Motor neuron (in vitro differentiated cells): Measurements from ENCODE around the gene MICAL3. TPM values are rescaled to one million over a fixed set of nuclear protein-coding genes. Genes with fewer than 3 reads are reported as not detected.

ENCODE experiments used
- ATAC-seq, 8 experiments: fragments of 200-7000 bp; cut with Tn5 transposase; replicated peaks in 6 of 8; 2 replicates each; pipeline ENCODE4 v1.8.0; 2021; ENCODE audit warnings: mild to moderate bottlenecking in 8 of 8, moderate library complexity in 8 of 8
- H3K27ac ChIP-seq, 2 donors: fragments of 250-450 bp; sonication (Bioruptor Pico); 2 replicates each; pipeline ENCODE4 v1.9.0; 2021; ENCODE audit warnings: antibody characterized with exemption in 2 of 2, mild to moderate bottlenecking in 2 of 2, moderate library complexity in 1 of 2
- H3K4me1 ChIP-seq, 2 donors: fragments of 250-450 bp; sonication (Bioruptor Pico); replicated peaks in 1 of 2; 2 replicates each; pipeline ENCODE4 v1.6.1; 2021; ENCODE audit warnings: antibody characterized with exemption in 2 of 2, mild to moderate bottlenecking in 2 of 2, moderate library complexity in 1 of 2
- H3K4me3 ChIP-seq, 5 donors: fragments of 250-450 bp; sonication (Bioruptor Pico); 2 replicates each; pipeline ENCODE4 v1.9.0; 2021; ENCODE audit warnings: antibody characterized with exemption in 5 of 5, mild to moderate bottlenecking in 5 of 5, moderate library complexity in 4 of 5
- WGBS, 10 experiments: fragments of 450-650 bp; shearing (Covaris generic); methylation state at CpG; one replicate each; pipeline ENCODE4 v1.0.0; 2022; 5-methylcytosine and 5-hydroxymethylcytosine counted together
- in situ Hi-C, 9 experiments: fragments of 400-800 bp; cut with MboI; loops; one replicate each; pipeline ENCODE4 v1.15.0; 2021; ENCODE audit warnings: low sequenced_read_pairs in 9 of 9, low pct_unique_long_range_greater_than_20kb in 2 of 9; ENCODE audit not compliant: unreplicated experiment in 9 of 9
- total RNA-seq, 8 experiments: library from RNA; unstranded; fragments of 300-600 nt; gene quantifications; 2 replicates each; pipeline versions ENCODE4 v1.2.3 to v1.2.4, GENCODE V29; 2022

MICAL3 gene
- total RNA-seq, 8 experiments from 2014 or later, result 15.2 to 46.0 (median 20.4) TPM

- peaks cover 13 to 20% of the 10 kb centered on the region in 2 donors for H3K4me1 ChIP-seq
- in situ Hi-C loops, result loop anchor here in 4 of 9 experiments (25.0 kb wide), 2 partner anchors 89 to 139 kb away; partner anchors contain the start of gene MICAL3 (in 1 of the 4)
- ATAC-seq, result peak in 2 of 8 experiments; percentile 22 to 44
- H3K27ac ChIP-seq, result no peak overlapping the region
- H3K4me3 ChIP-seq, result no peak overlapping the region
- whole genome bisulfite sequencing, 10 experiments, result 90 to 100% methylated on average over 1 to 2 of the region's 2 CpGs; no CpG with 5 or more reads in 8 of the 10 experiments
Observed at GRCh38 chr22:17922925-17923903, 101.1 kb downstream of the MICAL3 start.

DNA sequence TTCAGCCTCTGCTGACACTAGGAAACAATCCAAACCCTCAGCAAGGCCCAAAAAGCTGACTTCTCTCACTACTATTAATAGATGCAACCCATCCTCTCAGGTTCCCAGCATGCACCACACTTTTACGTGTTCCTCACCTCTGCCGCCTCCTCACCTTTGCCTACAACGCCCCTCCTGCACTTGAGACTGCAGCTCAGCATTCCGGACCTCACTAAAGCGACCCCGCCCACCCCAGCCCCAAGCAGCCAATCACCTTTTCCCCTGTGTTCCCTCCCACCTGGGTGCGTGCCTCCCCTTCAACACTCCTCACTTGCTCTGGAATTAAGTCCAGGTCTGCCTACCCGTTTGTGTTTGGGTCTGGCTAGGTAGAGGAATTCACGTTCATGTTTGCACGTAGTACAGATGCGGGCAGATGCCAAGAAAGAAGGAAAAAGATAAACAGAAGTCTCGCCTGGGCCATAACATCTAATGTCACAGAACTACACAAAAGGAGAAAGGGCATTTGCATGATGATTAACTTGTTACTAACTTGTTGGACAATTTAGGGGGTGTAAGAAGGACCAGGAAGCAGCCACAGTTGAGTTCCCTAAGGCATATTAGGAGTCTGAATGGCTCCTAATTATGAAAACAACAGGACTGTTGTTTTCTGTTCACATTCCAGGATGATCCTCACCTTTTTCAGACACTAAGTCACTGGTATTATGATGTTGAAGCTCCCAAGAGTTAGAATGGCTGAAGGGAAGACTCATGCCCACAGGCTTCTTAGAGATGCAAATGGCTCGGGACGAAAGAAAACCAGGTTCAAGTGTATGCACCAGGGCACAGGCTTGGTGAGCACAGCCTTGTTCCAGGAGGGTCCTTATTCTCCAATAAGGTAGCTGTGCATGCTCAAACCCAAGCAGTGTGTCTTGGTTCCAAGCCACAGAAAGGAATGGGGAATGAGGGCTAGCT lies 102.2 kb downstream of the MICAL3 start:
- WGBS, 10 experiments, result 33 to 100% (median 80%) methylated on average over 1 to 7 of the region's 14 CpGs; no CpG with 5 or more reads in 1 of the 10 experiments
- in situ Hi-C loops, result loop anchor here in 4 of 9 experiments (25.0 kb wide), 2 partner anchors 90 to 140 kb away; partner anchors contain the start of gene MICAL3 (in 1 of the 4)
- Histone ChIP-seq H3K27ac (no peak overlapping the region), H3K4me1 (peaks cover 13 to 20% of the 10 kb centered on the region in 2 donors), H3K4me3 (no peak overlapping the region)
- no peak for ATAC-seq

DNA sequence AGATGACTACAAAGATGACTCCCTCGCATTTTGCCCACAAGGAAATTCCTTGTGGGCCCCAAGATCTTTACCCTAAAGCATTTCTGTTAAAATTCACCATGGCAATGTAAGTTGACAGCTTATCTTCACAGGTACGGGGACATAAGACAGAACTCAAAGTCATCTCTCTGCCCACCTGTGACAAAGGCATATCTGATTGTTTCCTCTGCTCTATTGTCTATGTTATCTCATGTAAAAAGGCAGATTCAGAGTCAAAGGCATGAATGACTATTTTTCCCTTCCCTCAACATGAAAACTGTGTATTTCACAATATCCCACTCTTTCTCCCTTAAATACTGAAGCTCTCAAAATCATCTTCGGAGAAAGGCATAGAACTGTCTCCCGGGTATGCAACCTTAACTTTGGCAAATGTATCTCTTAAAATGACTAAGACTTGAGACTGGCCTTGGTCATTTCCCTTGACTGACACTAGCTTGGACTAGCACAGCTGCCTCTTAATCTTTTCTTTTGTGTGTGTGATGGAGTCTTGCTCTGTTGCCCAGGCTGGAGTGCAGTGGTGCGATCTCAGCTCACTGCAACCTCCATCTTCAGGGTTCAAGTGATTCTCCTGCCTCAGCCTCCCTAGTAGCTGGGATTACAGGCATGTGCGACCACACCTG lies 103.2 kb downstream of the MICAL3 start:
- Histone ChIP-seq H3K4me1 (peaks cover 13 to 20% of the 10 kb centered on the region in 2 donors), H3K27ac (no peak overlapping the region), H3K4me3 (no peak overlapping the region)
- 80 to 100% (median 96%) methylated on average over 1 to 5 of the region's 6 CpGs for WGBS, 10 experiments
- in situ Hi-C loops, result loop anchor here in 4 of 9 experiments (25.0 kb wide), 2 partner anchors 91 to 141 kb away; partner anchors contain the start of gene MICAL3 (in 1 of the 4)
- no peak for ATAC-seq

DNA sequence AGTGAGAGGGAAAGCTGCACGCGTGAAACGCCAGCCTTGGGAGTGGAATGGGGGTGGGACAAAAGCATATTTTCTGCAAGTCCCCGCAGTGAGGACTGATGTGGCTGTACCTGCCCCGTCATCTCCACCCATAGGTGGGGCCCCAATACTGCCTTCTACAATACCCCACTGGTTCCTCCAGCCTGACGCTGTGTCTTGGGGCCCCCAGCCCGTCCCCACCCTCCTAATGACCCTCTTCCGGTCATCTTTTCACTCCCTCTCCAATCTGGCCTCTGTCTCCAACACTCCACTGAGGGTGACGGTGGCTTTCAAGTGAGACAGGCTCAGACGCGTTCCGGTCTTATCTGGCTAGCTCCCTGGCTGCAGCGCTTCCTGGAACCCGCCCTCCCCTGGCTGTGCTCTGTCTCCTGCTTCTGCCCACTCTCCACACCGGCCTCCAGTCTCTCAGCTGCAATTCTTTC lies 104.2 kb downstream of the MICAL3 start:
- ATAC-seq, result peak in 6 of 8 experiments; percentile 80 to 100 (median 100)
- in situ Hi-C loops, result loop anchor here in 4 of 9 experiments (25.0 kb wide), 2 partner anchors 92 to 142 kb away; partner anchors contain the start of gene MICAL3 (in 1 of the 4)
- Histone ChIP-seq H3K4me3 (no peak overlapping the region), H3K27ac (peak overlapping the region; percentile 5 to 67), H3K4me1 (peaks cover 13 to 20% of the 10 kb centered on the region in 2 donors)
- 20 to 87% (median 53%) methylated on average over 1 to 8 of the region's 15 CpGs; no CpG with 5 or more reads in 5 of the 10 experiments for WGBS, 10 experiments

DNA sequence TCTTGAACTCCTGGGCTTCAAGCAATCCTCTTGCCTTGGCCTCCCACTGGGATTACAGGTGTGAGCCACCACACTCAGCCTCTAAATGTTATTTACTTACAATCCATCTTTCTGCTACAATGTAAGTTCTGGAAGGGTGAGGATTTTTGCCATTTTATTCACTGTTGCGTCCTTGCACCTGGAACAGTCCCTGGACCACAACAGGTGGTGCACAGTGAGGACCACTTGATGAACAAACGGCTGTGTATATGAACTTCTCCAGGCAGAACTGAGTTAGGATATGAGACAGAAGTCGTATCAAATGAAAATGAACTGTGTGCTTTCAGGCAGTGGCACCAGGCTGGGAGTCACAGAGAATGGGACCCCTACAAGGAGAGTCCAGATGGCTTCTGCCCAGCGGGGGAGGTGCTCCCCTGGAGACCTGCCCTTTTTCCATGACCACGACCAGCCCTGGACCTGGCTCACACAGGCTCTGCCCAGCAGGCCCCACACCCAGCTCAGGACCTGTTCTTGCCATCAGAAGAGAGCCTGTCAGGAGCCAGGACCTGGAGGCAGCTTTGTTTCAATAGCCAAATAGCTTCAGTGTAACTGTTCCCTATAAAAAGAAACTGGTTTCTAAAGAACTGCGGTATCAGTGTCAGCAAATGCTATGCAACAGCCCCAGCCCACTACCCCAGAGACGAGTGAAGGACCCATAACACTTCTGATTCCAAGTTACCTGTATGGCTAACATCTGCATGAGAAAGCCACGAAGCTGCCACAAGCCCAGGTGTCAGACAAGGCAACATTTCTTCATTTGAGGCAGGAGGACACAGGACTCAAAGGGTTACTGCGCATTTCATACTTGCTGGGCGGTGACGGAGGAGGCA lies 104.9 kb downstream of the MICAL3 start:
- Histone ChIP-seq H3K4me3 (no peak overlapping the region), H3K4me1 (peaks cover 16 to 25% of the 10 kb centered on the region in 2 donors)

DNA sequence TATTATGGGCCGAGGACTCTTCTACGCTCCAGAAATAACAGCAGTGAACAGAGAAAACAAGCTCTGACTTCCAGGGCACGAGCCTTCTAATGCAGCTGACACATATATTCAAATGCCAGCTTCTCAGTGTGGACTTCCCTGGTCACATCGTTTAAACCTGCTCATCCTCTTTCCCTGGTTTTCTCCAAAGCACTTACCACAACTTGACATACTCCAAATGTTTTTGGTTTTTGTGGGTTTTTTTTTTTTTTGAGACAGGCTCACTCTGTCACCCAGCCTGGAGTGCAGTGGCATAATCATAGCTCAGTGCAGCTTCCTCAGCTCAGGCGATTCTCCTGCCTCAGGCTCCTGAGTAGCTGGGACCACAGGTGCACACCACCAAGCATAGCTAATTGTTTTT lies 105.5 kb downstream of the MICAL3 start:
- Histone ChIP-seq H3K27ac (no peak overlapping the region), H3K4me3 (no peak overlapping the region), H3K4me1 (peaks cover 20 to 30% of the 10 kb centered on the region in 2 donors)
- ATAC-seq, result no peak
- 54 to 100% (median 93%) methylated on average over 1 to 4 of the region's 5 CpGs; no CpG with 5 or more reads in 4 of the 10 experiments for WGBS, 10 experiments
- in situ Hi-C loops, result loop anchor here in 4 of 9 experiments (25.0 kb wide), 2 partner anchors 93 to 143 kb away; partner anchors contain the start of gene MICAL3 (in 1 of the 4)

More for the DNA sequence above, 104.9 kb downstream of the MICAL3 start:
- ATAC-seq, result peak in 3 of 8 experiments; percentile 2 to 10 (median 2)
- in situ Hi-C loops, result loop anchor here in 4 of 9 experiments (25.0 kb wide), 2 partner anchors 93 to 143 kb away; partner anchors contain the start of gene MICAL3 (in 1 of the 4)
- 30 to 100% (median 81%) methylated on average over 1 to 8 of the region's 11 CpGs; no CpG with 5 or more reads in 2 of the 10 experiments for WGBS, 10 experiments
- H3K27ac ChIP-seq, result peak overlapping the region; percentile 5 to 67

DNA sequence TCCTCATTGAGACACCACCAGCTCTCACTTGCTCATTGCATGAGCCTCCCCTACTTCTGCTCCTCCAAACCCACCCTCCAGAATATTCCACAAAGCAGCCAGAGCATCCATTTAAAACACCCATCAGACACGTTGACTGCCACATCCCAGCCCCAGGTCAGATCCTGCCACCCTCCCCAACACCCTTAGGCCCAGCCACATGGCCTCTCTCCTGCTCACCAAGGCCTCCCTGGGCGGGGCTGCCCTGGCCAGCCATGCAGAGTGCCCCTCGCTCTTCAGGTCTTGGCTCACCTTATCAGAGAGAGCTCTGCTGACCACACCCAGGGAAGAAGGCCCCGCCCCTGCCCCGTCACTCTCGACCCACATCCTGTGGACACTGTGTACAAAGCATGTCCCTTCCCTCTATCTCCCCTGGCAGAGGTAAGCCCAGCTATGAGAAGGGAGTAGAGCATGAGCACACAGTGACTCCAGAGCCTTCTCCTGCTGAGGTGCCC lies 106.8 kb downstream of the MICAL3 start:
- H3K27ac ChIP-seq, result no peak overlapping the region
- ATAC-seq, result no peak
- peaks cover 28 to 39% of the 10 kb centered on the region in 2 donors for H3K4me1 ChIP-seq
- H3K4me3 ChIP-seq, result no peak overlapping the region
- 60 to 100% (median 93%) methylated on average over 1 to 2 of the region's 6 CpGs; no CpG with 5 or more reads in 7 of the 10 experiments for WGBS, 10 experiments
- in situ Hi-C loops, result loop anchor here in 4 of 9 experiments (25.0 kb wide), 2 partner anchors 95 to 145 kb away; partner anchors contain the start of gene MICAL3 (in 1 of the 4)

GRCh38 chr22:17916226-17916889 lies 108.0 kb downstream of the MICAL3 start:
- Histone ChIP-seq H3K4me3 (no peak overlapping the region), H3K27ac (no peak overlapping the region), H3K4me1 (peaks cover 29 to 38% of the 10 kb centered on the region in 2 donors)
- 46 to 100% (median 70%) methylated on average over 2 to 9 of the region's 13 CpGs for WGBS, 10 experiments
- no peak for ATAC-seq
- in situ Hi-C loops, result loop anchor here in 4 of 9 experiments (25.0 kb wide), 2 partner anchors 96 to 146 kb away; partner anchors contain the start of gene MICAL3 (in 1 of the 4)

DNA sequence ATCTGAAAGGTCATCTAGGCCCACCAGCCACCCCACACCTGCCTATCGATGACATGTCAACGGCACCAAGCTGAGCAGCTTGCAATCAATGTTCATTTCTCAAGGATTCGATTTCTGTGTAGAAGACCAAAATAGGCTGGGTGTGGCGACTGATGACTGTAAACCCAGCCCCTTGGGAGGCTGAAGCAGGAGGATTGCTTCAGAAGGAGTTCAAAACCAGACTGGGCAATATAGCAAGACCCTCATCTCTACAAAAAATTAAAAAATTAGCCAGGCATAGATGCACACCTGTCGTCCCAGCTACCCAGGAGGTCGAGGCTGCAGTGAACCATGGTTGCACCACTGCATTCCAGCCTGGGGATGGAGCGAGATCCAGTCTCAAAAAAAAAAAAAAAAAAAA lies 108.7 kb downstream of the MICAL3 start:
- H3K27ac ChIP-seq, result no peak overlapping the region
- no peak for ATAC-seq

DNA sequence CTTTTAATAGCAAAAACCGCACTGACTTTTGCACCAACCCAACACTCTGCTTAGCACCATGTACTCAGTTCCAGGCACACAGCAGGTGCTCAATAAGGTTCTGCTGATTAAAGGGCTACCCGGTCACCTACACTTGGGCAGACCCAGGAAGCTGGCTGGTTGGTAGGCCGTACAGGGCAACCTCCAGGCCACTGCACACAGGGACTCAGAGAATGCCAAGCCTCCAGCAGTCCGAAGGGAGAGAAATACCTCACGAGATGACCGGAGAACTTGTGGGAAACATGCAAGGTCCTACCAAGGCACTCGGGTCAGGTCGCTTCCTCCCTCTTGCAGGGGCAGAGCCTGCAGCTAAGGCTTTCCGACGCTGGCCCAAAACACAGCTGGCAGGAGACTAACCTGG lies 109.2 kb downstream of the MICAL3 start:
- in situ Hi-C loops, result loop anchor here in 4 of 9 experiments (25.0 kb wide), 2 partner anchors 97 to 147 kb away; partner anchors contain the start of gene MICAL3 (in 1 of the 4)
- WGBS, 10 experiments, result 100% methylated on average over 1 to 3 of the region's 10 CpGs; no CpG with 5 or more reads in 4 of the 10 experiments
- peaks cover 37 to 41% of the 10 kb centered on the region in 2 donors for H3K4me1 ChIP-seq
- H3K27ac ChIP-seq, result no peak overlapping the region
- no peak for ATAC-seq
- no peak overlapping the region for H3K4me3 ChIP-seq

More for the DNA sequence above, 108.7 kb downstream of the MICAL3 start:
- in situ Hi-C loops, result loop anchor here in 4 of 9 experiments (25.0 kb wide), 2 partner anchors 97 to 147 kb away; partner anchors contain the start of gene MICAL3 (in 1 of the 4)
- WGBS, 10 experiments, result 83 to 100% (median 90%) methylated on average over 1 to 7 of the region's 7 CpGs; no CpG with 5 or more reads in 1 of the 10 experiments
- no peak overlapping the region for H3K4me3 ChIP-seq
- H3K4me1 ChIP-seq, result peaks cover 36 to 41% of the 10 kb centered on the region in 2 donors
